H9 (cell line): ENCODE measurements around the gene GALNT13. TPM values are rescaled to one million over a fixed set of nuclear protein-coding genes. Genes with fewer than 3 reads are reported as not detected.

Experiments
- DNase-seq: peaks from one replicate; pipeline ENCODE4 v3.0.0-alpha.2; 2017
- H2AFZ ChIP-seq: one replicate; pipeline ENCODE4 v1.6.1; 2013; ENCODE audit warnings: mild to moderate bottlenecking, low read length, control low read depth, moderate library complexity
- H2AK5ac ChIP-seq: 2 replicates; pipeline ENCODE4 v1.6.1; 2013; ENCODE audit warnings: low read length, control low read depth, mixed read lengths; ENCODE audit not compliant: insufficient read length
- H2BK120ac ChIP-seq: one replicate; pipeline ENCODE4 v1.6.1; 2013; ENCODE audit warnings: low read depth, mild to moderate bottlenecking, low read length, control low read depth, inconsistent platforms; ENCODE audit not compliant: poor library complexity, severe bottlenecking
- H2BK12ac ChIP-seq: 2 replicates; pipeline ENCODE4 v1.6.1; 2013; ENCODE audit warnings: low read length, control low read depth, mixed read lengths, low read depth; ENCODE audit not compliant: insufficient read length
- H2BK15ac ChIP-seq: 2 replicates; pipeline ENCODE4 v1.6.1; 2013; ENCODE audit warnings: low read depth, low read length, control low read depth
- H2BK20ac ChIP-seq: one replicate; pipeline ENCODE4 v1.6.1; 2013; ENCODE audit warnings: low read depth, mild to moderate bottlenecking, low read length, control low read depth, inconsistent platforms; ENCODE audit not compliant: poor library complexity, severe bottlenecking
- H2BK5ac ChIP-seq: 2 replicates; pipeline ENCODE4 v1.6.1; 2013; ENCODE audit warnings: low read length, control low read depth, mixed read lengths; ENCODE audit not compliant: insufficient read length
- H3K14ac ChIP-seq: 2 replicates; pipeline ENCODE4 v1.6.1; 2013; ENCODE audit warnings: low read length, control low read depth; ENCODE audit not compliant: insufficient read depth
- H3K18ac ChIP-seq: 2 replicates; pipeline ENCODE4 v1.6.1; 2013; ENCODE audit warnings: low read depth, mild to moderate bottlenecking, mixed read lengths, low read length, control low read depth; ENCODE audit not compliant: insufficient read length
- H3K23ac ChIP-seq: 2 replicates; pipeline ENCODE4 v1.6.1; 2013; ENCODE audit warnings: low read length, control low read depth, mixed read lengths, low read depth; ENCODE audit not compliant: insufficient read length
- H3K23me2 ChIP-seq: 2 replicates; pipeline ENCODE4 v1.6.1; 2013; ENCODE audit warnings: low read depth, mild to moderate bottlenecking, mixed read lengths, low read length, control low read depth; ENCODE audit not compliant: insufficient read length, poor library complexity, severe bottlenecking
- H3K27ac ChIP-seq: 2 replicates; pipeline ENCODE4 v1.5.1; 2013; ENCODE audit warnings: low read length, control low read depth, mixed read lengths, low read depth; ENCODE audit not compliant: insufficient read length
- H3K27me3 ChIP-seq: 2 replicates; pipeline ENCODE4 v1.6.1; 2013; ENCODE audit warnings: low read length, control low read depth, inconsistent platforms; ENCODE audit not compliant: insufficient read depth
- H3K4ac ChIP-seq: 2 replicates; pipeline ENCODE4 v1.6.1; 2013; ENCODE audit warnings: low read depth, mild to moderate bottlenecking, control low read depth, inconsistent platforms, low read length, moderate library complexity
- H3K4me1 ChIP-seq: 2 replicates; pipeline ENCODE4 v1.6.1; 2013; ENCODE audit warnings: low read length, control low read depth, inconsistent platforms; ENCODE audit not compliant: insufficient read depth
- H3K4me2 ChIP-seq: 2 replicates; pipeline ENCODE4 v1.6.1; 2013; ENCODE audit warnings: low read length, control low read depth, mixed read lengths; ENCODE audit not compliant: insufficient read length, insufficient read depth
- H3K56ac ChIP-seq: 2 replicates; pipeline ENCODE4 v1.6.1; 2013; ENCODE audit warnings: low read depth, mild to moderate bottlenecking, mixed read lengths, low read length, control low read depth; ENCODE audit not compliant: insufficient read length
- H3K79me1 ChIP-seq: 2 replicates; pipeline ENCODE4 v1.6.1; 2013; ENCODE audit warnings: low read depth, mild to moderate bottlenecking, moderate library complexity, low read length, control low read depth, inconsistent platforms; ENCODE audit not compliant: insufficient read depth, poor library complexity, severe bottlenecking
- H3K79me2 ChIP-seq: 2 replicates; pipeline ENCODE4 v1.6.1; 2013; ENCODE audit warnings: low read length, control low read depth, inconsistent platforms; ENCODE audit not compliant: insufficient read depth
- H3K9ac ChIP-seq: 2 replicates; pipeline ENCODE4 v1.6.1; 2013; ENCODE audit warnings: low read length, control low read depth, mixed read lengths; ENCODE audit not compliant: insufficient read length; ENCODE audit errors: extremely low read depth
- H3K9me3 ChIP-seq: one replicate; pipeline ENCODE4 v1.6.1; 2013; ENCODE audit warnings: low read depth, low read length, inconsistent platforms; ENCODE audit not compliant: control insufficient read depth
- H3T11ph ChIP-seq: one replicate; pipeline ENCODE4 v1.6.1; 2013; ENCODE audit warnings: mild to moderate bottlenecking, low read length, control low read depth, inconsistent platforms
- H4K20me1 ChIP-seq: one replicate; pipeline ENCODE4 v1.6.1; 2013; ENCODE audit not compliant: control insufficient read depth, insufficient read length, insufficient read depth
- H4K5ac ChIP-seq: 2 replicates; pipeline ENCODE4 v1.6.1; 2013; ENCODE audit warnings: low read depth, mild to moderate bottlenecking, mixed read lengths, low read length, control low read depth; ENCODE audit not compliant: insufficient read length
- H4K8ac ChIP-seq: replicated peaks from 2 replicates; pipeline ENCODE4 v1.6.1; 2013; ENCODE audit warnings: low read length, control low read depth, mixed read lengths, low read depth; ENCODE audit not compliant: insufficient read length
- H4K91ac ChIP-seq: 2 replicates; pipeline ENCODE4 v1.6.1; 2013; ENCODE audit warnings: low read depth, mild to moderate bottlenecking, moderate library complexity, mixed read lengths, low read length, control low read depth; ENCODE audit not compliant: insufficient read length
- H3K27ac Mint-ChIP-seq, 3 experiments: 2 replicates in 2 of 3; 3 replicates in 1 of 3; pipeline ENCODE4 v1.8.0; 2020 to 2021; ENCODE audit warnings: mixed read lengths in 3 of 3, mild to moderate bottlenecking in 1 of 3, moderate library complexity in 1 of 3
- H3K27me3 Mint-ChIP-seq: 2 replicates; pipeline ENCODE4 v1.8.0; 2021; ENCODE audit warnings: low read depth, mild to moderate bottlenecking, moderate library complexity, mixed read lengths
- H3K36me3 Mint-ChIP-seq, 3 experiments: 2 replicates in 2 of 3; 3 replicates in 1 of 3; pipeline ENCODE4 v1.8.0; 2020 to 2021; ENCODE audit warnings: low read depth in 3 of 3, mixed read lengths in 3 of 3; ENCODE audit not compliant: insufficient read depth in 1 of 3
- H3K4me1 Mint-ChIP-seq, 2 experiments: 2 replicates each; pipeline ENCODE4 v1.8.0; 2020; ENCODE audit warnings: mixed read lengths in 2 of 2
- H3K4me3 Mint-ChIP-seq, 2 experiments: 2 replicates in 1 of 2; 3 replicates in 1 of 2; pipeline ENCODE4 v1.8.0; 2020 to 2021; ENCODE audit warnings: mild to moderate bottlenecking in 2 of 2, mixed read lengths in 2 of 2, moderate library complexity in 1 of 2
- H3K9me3 Mint-ChIP-seq, 2 experiments: 2 replicates in 1 of 2; 3 replicates in 1 of 2; pipeline ENCODE4 v1.8.0; 2020; ENCODE audit warnings: mild to moderate bottlenecking in 2 of 2, mixed read lengths in 2 of 2, moderate library complexity in 1 of 2
- total RNA-seq: library from RNA; stranded (reverse); gene quantifications from 2 replicates; pipeline ENCODE4 v1.2.1, GENCODE V29; 2021
- TF ChIP-seq, protein P1 (sequence below): fragments of 200-600 bp; sonication (generic); conservative IDR thresholded peaks from 3 replicates; pipeline ENCODE4 v1.8.0; 2021; ENCODE audit warnings: antibody characterized with exemption, mild to moderate bottlenecking

The GALNT13 gene
- total RNA-seq, 1 experiment from 2014 or later, result 6.6 TPM

- TF ChIP-seq, protein P1, sequence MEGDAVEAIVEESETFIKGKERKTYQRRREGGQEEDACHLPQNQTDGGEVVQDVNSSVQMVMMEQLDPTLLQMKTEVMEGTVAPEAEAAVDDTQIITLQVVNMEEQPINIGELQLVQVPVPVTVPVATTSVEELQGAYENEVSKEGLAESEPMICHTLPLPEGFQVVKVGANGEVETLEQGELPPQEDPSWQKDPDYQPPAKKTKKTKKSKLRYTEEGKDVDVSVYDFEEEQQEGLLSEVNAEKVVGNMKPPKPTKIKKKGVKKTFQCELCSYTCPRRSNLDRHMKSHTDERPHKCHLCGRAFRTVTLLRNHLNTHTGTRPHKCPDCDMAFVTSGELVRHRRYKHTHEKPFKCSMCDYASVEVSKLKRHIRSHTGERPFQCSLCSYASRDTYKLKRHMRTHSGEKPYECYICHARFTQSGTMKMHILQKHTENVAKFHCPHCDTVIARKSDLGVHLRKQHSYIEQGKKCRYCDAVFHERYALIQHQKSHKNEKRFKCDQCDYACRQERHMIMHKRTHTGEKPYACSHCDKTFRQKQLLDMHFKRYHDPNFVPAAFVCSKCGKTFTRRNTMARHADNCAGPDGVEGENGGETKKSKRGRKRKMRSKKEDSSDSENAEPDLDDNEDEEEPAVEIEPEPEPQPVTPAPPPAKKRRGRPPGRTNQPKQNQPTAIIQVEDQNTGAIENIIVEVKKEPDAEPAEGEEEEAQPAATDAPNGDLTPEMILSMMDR, result no peak
- no peak overlapping the region for H2BK20ac ChIP-seq
- Mint-ChIP-seq H3K27me3 (no peaks in the 10 kb centered on the region), H3K9me3 (no peaks in the 10 kb centered on the region), H3K27ac (peak overlapping the region in 1 of 3 experiments; percentile 32; a peak in 1 of 7 replicates), H3K36me3 (no peaks in the 10 kb centered on the region; a peak in 1 of 7 replicates), H3K4me1 (no peaks in the 10 kb centered on the region), H3K4me3 (no peak overlapping the region)
- H3K56ac ChIP-seq, result no peak overlapping the region
- H3K4me2 ChIP-seq, result no peak overlapping the region
- no peak overlapping the region for H2BK120ac ChIP-seq
- no peak overlapping the region for H3K14ac ChIP-seq
- H2AK5ac ChIP-seq, result no peak overlapping the region
- no peak for DNase-seq
- H4K91ac ChIP-seq, result no peak overlapping the region
- no peak overlapping the region for H3T11ph ChIP-seq
- H3K4ac ChIP-seq, result no peak overlapping the region
- H2BK12ac ChIP-seq, result no peak overlapping the region
- no peak overlapping the region for H2BK5ac ChIP-seq
- H3K27ac ChIP-seq, result no peak overlapping the region
- no peaks in the 10 kb centered on the region for H3K27me3 ChIP-seq
- no peaks in the 10 kb centered on the region for H3K23me2 ChIP-seq
- no peaks in the 10 kb centered on the region for H3K79me2 ChIP-seq
- H3K23ac ChIP-seq, result no peak overlapping the region
- no peaks in the 10 kb centered on the region for H3K4me1 ChIP-seq
- H3K9me3 ChIP-seq, result no peaks in the 10 kb centered on the region
- H4K8ac ChIP-seq, result no peak overlapping the region
- no peak overlapping the region for H4K5ac ChIP-seq
- H3K9ac ChIP-seq, result no peak overlapping the region
- no peak overlapping the region for H2AFZ ChIP-seq
- no peaks in the 10 kb centered on the region for H4K20me1 ChIP-seq
- no peak overlapping the region for H3K18ac ChIP-seq
- no peak overlapping the region for H2BK15ac ChIP-seq
- no peaks in the 10 kb centered on the region for H3K79me1 ChIP-seq
Measured at GRCh38 chr2:153953761-153954160, 82.0 kb downstream of the GALNT13 start.
